ENCODE measurements around the gene DRGX. TPM values are rescaled to one million over a fixed set of nuclear protein-coding genes. Genes with fewer than 3 reads are reported as not detected.

Gene DRGX
- total RNA-seq, 2 donors from 2014 or later = not detected

GRCh38 chr10:49348593-49348992 lies 47.3 kb downstream of the DRGX start:
- Histone ChIP-seq H3K27me3 (replicated peaks; ENCODE audit: insufficient read depth) (no peaks in the 10 kb centered on the region), H3K4me1 (ENCODE audit: control insufficient read depth in 1 of 2, low read depth in 2 of 2) (no peaks in the 10 kb centered on the region), H3K36me3 (no peaks in the 10 kb centered on the region), H3K9me3 (no peaks in the 10 kb centered on the region), H3K27ac (no peak overlapping the region), H3K4me3 (no peak overlapping the region)
- DNase-seq (ENCODE audit: low spot score) = no peak
- ATAC-seq (ENCODE audit: insufficient number of reproducible peaks, low FRiP score, low read depth) = no peak
- TF ChIP-seq CTCF (IDR thresholded peaks at IDR 0.05) = no peak

- H3K36me3 ChIP-seq = no peaks in the 10 kb centered on the region
- H3K4me3 ChIP-seq = no peak overlapping the region
- no peaks in the 10 kb centered on the region for H3K4me1 ChIP-seq (ENCODE audit: control insufficient read depth in 1 of 2, low read depth in 2 of 2)
- ATAC-seq (ENCODE audit: insufficient number of reproducible peaks, low FRiP score, low read depth) (no peak), DNase-seq (ENCODE audit: low spot score) (no peak)
- no peak for TF ChIP-seq CTCF (IDR thresholded peaks at IDR 0.05)
- H3K27me3 ChIP-seq (replicated peaks; ENCODE audit: insufficient read depth) = no peaks in the 10 kb centered on the region
- H3K9me3 ChIP-seq = no peaks in the 10 kb centered on the region
- no peak overlapping the region for H3K27ac ChIP-seq
These were observed 48.1 kb downstream of the DRGX start for GRCh38 chr10:49347827-49348226.

GRCh38 chr10:49347342-49347741 lies 48.5 kb downstream of the DRGX start:
- no peaks in the 10 kb centered on the region for H3K4me1 ChIP-seq (ENCODE audit: control insufficient read depth in 1 of 2, low read depth in 2 of 2)
- no peak overlapping the region for H3K27ac ChIP-seq
- no peak for TF ChIP-seq CTCF (IDR thresholded peaks at IDR 0.05)
- H3K36me3 ChIP-seq = no peaks in the 10 kb centered on the region
- DNase-seq (ENCODE audit: low spot score) = no peak
- no peak overlapping the region for H3K4me3 ChIP-seq
- no peak for ATAC-seq (ENCODE audit: insufficient number of reproducible peaks, low FRiP score, low read depth)
- H3K27me3 ChIP-seq (replicated peaks; ENCODE audit: insufficient read depth) = no peaks in the 10 kb centered on the region
- no peaks in the 10 kb centered on the region for H3K9me3 ChIP-seq

GRCh38 chr10:49344840-49345239 lies 51.0 kb downstream of the DRGX start:
- no peak for TF ChIP-seq CTCF (IDR thresholded peaks at IDR 0.05)
- H3K36me3 ChIP-seq = no peaks in the 10 kb centered on the region
- ATAC-seq (ENCODE audit: insufficient number of reproducible peaks, low FRiP score, low read depth) = no peak
- H3K27me3 ChIP-seq (replicated peaks; ENCODE audit: insufficient read depth) = no peaks in the 10 kb centered on the region
- no peak for DNase-seq (ENCODE audit: low spot score)
- H3K4me1 ChIP-seq (ENCODE audit: control insufficient read depth in 1 of 2, low read depth in 2 of 2) = no peaks in the 10 kb centered on the region
- H3K27ac ChIP-seq = no peak overlapping the region
- no peaks in the 10 kb centered on the region for H3K9me3 ChIP-seq
- no peak overlapping the region for H3K4me3 ChIP-seq

- no peak for TF ChIP-seq CTCF (IDR thresholded peaks at IDR 0.05)
- ATAC-seq (ENCODE audit: insufficient number of reproducible peaks, low FRiP score, low read depth) = no peak
- no peak for DNase-seq (ENCODE audit: low spot score)
These were observed 57.3 kb downstream of the DRGX start for GRCh38 chr10:49338604-49339003.

More at GRCh38 chr10:49338604-49339003, 57.3 kb downstream of the DRGX start:
- no peak overlapping the region for H3K4me3 ChIP-seq
- no peaks in the 10 kb centered on the region for H3K4me1 ChIP-seq (ENCODE audit: control insufficient read depth in 1 of 2, low read depth in 2 of 2)
- no peak overlapping the region for H3K27ac ChIP-seq
- no peaks in the 10 kb centered on the region for H3K9me3 ChIP-seq
- no peaks in the 10 kb centered on the region for H3K27me3 ChIP-seq (replicated peaks; ENCODE audit: insufficient read depth)
- H3K36me3 ChIP-seq = no peaks in the 10 kb centered on the region

Measured in thoracic aorta (tissue), 2 donors.